CD4-positive, alpha-beta memory T cell (primary cell): Measurements from ENCODE around the gene SVOPL. TPM values are rescaled to one million over a fixed set of nuclear protein-coding genes. Genes with fewer than 3 reads are reported as not detected.

ENCODE experiments used
- CTCF ChIA-PET: fragments of 350-600 bp; sonication (Branson Sonifier 250); formaldehyde crosslinking; loops from one replicate; lab custom pipeline; 2021; ENCODE audit warnings: inconsistent platforms; ENCODE audit not compliant: partially characterized antibody; lab: Charles Lee
- POLR2A ChIA-PET: fragments of 350-600 bp; sonication (Branson Sonifier 250); formaldehyde crosslinking; loops from one replicate; lab custom pipeline; 2021; ENCODE audit not compliant: partially characterized antibody; lab: Charles Lee
- DNase-seq, 5 donors: peaks; one replicate each; pipeline versions ENCODE4 v3.0.0 to v3.0.0-alpha.2; 2020 to 2022; ENCODE audit warnings: mixed read lengths in 1 of 5
- H3K27ac ChIP-seq: one replicate; pipeline ENCODE4 v1.7.0; 2013; ENCODE audit warnings: low read depth, low read length
- H3K27me3 ChIP-seq: 2 replicates; pipeline ENCODE4 v1.7.0; 2013; ENCODE audit warnings: mild to moderate bottlenecking, low read length, moderate library complexity; ENCODE audit not compliant: insufficient read depth
- H3K36me3 ChIP-seq: 2 replicates; pipeline ENCODE4 v1.7.0; 2013; ENCODE audit warnings: mild to moderate bottlenecking, low read length, moderate library complexity; ENCODE audit not compliant: insufficient read depth
- H3K4me1 ChIP-seq: 2 replicates; pipeline ENCODE4 v1.7.0; 2013; ENCODE audit warnings: mild to moderate bottlenecking, low read length, moderate library complexity; ENCODE audit not compliant: insufficient read depth
- H3K4me3 ChIP-seq, 2 donors: one replicate each; pipeline ENCODE4 v1.7.0; 2013; ENCODE audit warnings: low read length in 2 of 2, mild to moderate bottlenecking in 1 of 2
- H3K9me3 ChIP-seq, 2 donors: one replicate each; pipeline ENCODE4 v1.7.0; 2013; ENCODE audit warnings: low read length in 2 of 2, control low read depth in 1 of 2; ENCODE audit not compliant: control insufficient read depth in 1 of 2
- H3K27ac Mint-ChIP-seq, 7 donors: one replicate each; pipeline ENCODE4 v1.8.0; 2020 to 2021; ENCODE audit warnings: mixed read lengths in 7 of 7, mild to moderate bottlenecking in 6 of 7, inconsistent platforms in 3 of 7, moderate library complexity in 3 of 7
- H3K27me3 Mint-ChIP-seq, 2 donors: one replicate each; pipeline ENCODE4 v1.8.0; 2020 to 2021; ENCODE audit warnings: mixed read lengths in 2 of 2
- H3K36me3 Mint-ChIP-seq, 2 donors: one replicate each; pipeline ENCODE4 v1.8.0; 2020 to 2021; ENCODE audit warnings: mixed read lengths in 2 of 2, inconsistent platforms in 1 of 2, mild to moderate bottlenecking in 1 of 2
- H3K4me1 Mint-ChIP-seq, 4 donors: one replicate each; pipeline ENCODE4 v1.8.0; 2020 to 2021; ENCODE audit warnings: mixed read lengths in 4 of 4, mild to moderate bottlenecking in 1 of 4
- H3K4me3 Mint-ChIP-seq, 8 donors: one replicate each; pipeline ENCODE4 v1.8.0; 2020 to 2021; ENCODE audit warnings: mixed read lengths in 8 of 8, mild to moderate bottlenecking in 7 of 8, moderate library complexity in 6 of 8, inconsistent platforms in 3 of 8
- H3K9me3 Mint-ChIP-seq, 8 donors: one replicate each; pipeline ENCODE4 v1.8.0; 2020 to 2021; ENCODE audit warnings: mixed read lengths in 8 of 8, mild to moderate bottlenecking in 5 of 8, inconsistent platforms in 3 of 8, moderate library complexity in 1 of 8
- intact Hi-C: fragments of 100-400 bp; cut with micrococcal nuclease; formaldehyde crosslinking; loops from one replicate; pipeline ENCODE4 v1.15.1; 2023
- polyA plus RNA-seq, 2 donors: library from polyadenylated mRNA; unstranded; fragments of 300-500 nt; fragmentation: Illumina TruSeq; gene quantifications; one replicate each; pipeline ENCODE4 v1.2.3, GENCODE V29; 2021
- total RNA-seq, 2 experiments: library from RNA; stranded (reverse); gene quantifications; one replicate each; pipeline ENCODE4 v1.2.3, GENCODE V29; 2021

SVOPL gene
- total RNA-seq (not detected), polyA plus RNA-seq (not detected)

GRCh38 chr7:138700857-138701536, at the start of gene SVOPL:
Gene SVOPL, minus strand, starts transcription at chr7:138701362. Its CDS starts 22,317 bp downstream, at chr7:138679045.
- intact Hi-C loops: no loop called here
- CTCF ChIA-PET: no interaction called here
- POLR2A ChIA-PET: no interaction called here

GRCh38 chr7:138750473-138750872, 49.3 kb upstream of the SVOPL start:
- H3K4me1 Mint-ChIP-seq: peaks cover 35 to 70% (median 48%) of the 10 kb centered on the region in 4 donors
- CTCF ChIA-PET: interaction anchor here (6.3 kb wide), 1 partner anchor 12 kb away, joined by 49 read pairs; no protein-coding TSS in a partner anchor
- Histone ChIP-seq H3K27ac (no peak overlapping the region), H3K4me1 (peaks cover 36% of the 10 kb centered on the region), H3K9me3 (no peaks in the 10 kb centered on the region), H3K27me3 (no peaks in the 10 kb centered on the region), H3K36me3 (no peaks in the 10 kb centered on the region), H3K4me3 (no peak overlapping the region)
- POLR2A ChIA-PET: no interaction called here
- no peak for DNase-seq
- H3K27me3 Mint-ChIP-seq: no peaks in the 10 kb centered on the region
- H3K9me3 Mint-ChIP-seq: peaks cover 0 to 4% (median 0%) of the 10 kb centered on the region in 8 donors
- peak overlapping the region in 6 of 7 donors; percentile 2 to 98 (median 86) for H3K27ac Mint-ChIP-seq
- intact Hi-C loops: loop anchor here (5.0 to 10.0 kb wide), 2 partner anchors 232 to 364 kb away; partner anchors contain the start of gene KIAA1549
- no peaks in the 10 kb centered on the region for H3K36me3 Mint-ChIP-seq
- H3K4me3 Mint-ChIP-seq: peak overlapping the region in 1 of 8 donors; percentile 4

More at GRCh38 chr7:138700857-138701536, at the start of gene SVOPL:
- H3K27me3 Mint-ChIP-seq: peaks cover 4% of the 10 kb centered on the region in 2 donors
- DNase-seq: no peak
- Histone ChIP-seq H3K36me3 (no peaks in the 10 kb centered on the region), H3K4me1 (no peaks in the 10 kb centered on the region), H3K27ac (no peak within 1 kb of the TSS), H3K27me3 (no peaks in the 10 kb centered on the region), H3K4me3 (no peak within 1 kb of the TSS), H3K9me3 (no peaks in the 10 kb centered on the region)
- H3K4me3 Mint-ChIP-seq: no peak within 1 kb of the TSS
- no peak within 1 kb of the TSS for H3K27ac Mint-ChIP-seq
- H3K4me1 Mint-ChIP-seq: no peaks in the 10 kb centered on the region
- peaks cover 0 to 2% (median 0%) of the 10 kb centered on the region in 8 donors for H3K9me3 Mint-ChIP-seq
- no peaks in the 10 kb centered on the region for H3K36me3 Mint-ChIP-seq

GRCh38 chr7:138749960-138750359, 48.8 kb upstream of the SVOPL start:
- CTCF ChIA-PET: interaction anchor here (1.9 to 6.3 kb wide), 2 partner anchors 11 to 588 kb away, joined by 6 to 49 read pairs; no protein-coding TSS in a partner anchor
- no peak for DNase-seq
- H3K4me1 Mint-ChIP-seq: peaks cover 38 to 69% (median 50%) of the 10 kb centered on the region in 4 donors
- POLR2A ChIA-PET: no interaction called here
- no peaks in the 10 kb centered on the region for H3K36me3 ChIP-seq
- intact Hi-C loops: loop anchor here (5.0 to 10.0 kb wide), 2 partner anchors 232 to 365 kb away; partner anchors contain the start of gene KIAA1549
- H3K9me3 Mint-ChIP-seq: peaks cover 0 to 4% (median 0%) of the 10 kb centered on the region in 8 donors
- peak overlapping the region; percentile 2 to 98 (median 83) for H3K27ac Mint-ChIP-seq
- H3K36me3 Mint-ChIP-seq: no peaks in the 10 kb centered on the region
- no peak overlapping the region for H3K27ac ChIP-seq
- no peaks in the 10 kb centered on the region for H3K9me3 ChIP-seq
- peak overlapping the region in 1 of 8 donors; percentile 3 for H3K4me3 Mint-ChIP-seq
- H3K27me3 ChIP-seq: no peaks in the 10 kb centered on the region
- peaks cover 36% of the 10 kb centered on the region for H3K4me1 ChIP-seq
- H3K4me3 ChIP-seq: no peak overlapping the region
- H3K27me3 Mint-ChIP-seq: no peaks in the 10 kb centered on the region

GRCh38 chr7:138748666-138749065, 47.5 kb upstream of the SVOPL start:
- no peaks in the 10 kb centered on the region for H3K36me3 ChIP-seq
- no peak overlapping the region for H3K4me3 ChIP-seq
- no peaks in the 10 kb centered on the region for H3K36me3 Mint-ChIP-seq
- POLR2A ChIA-PET: no interaction called here
- no peak overlapping the region for H3K27ac ChIP-seq
- no peaks in the 10 kb centered on the region for H3K27me3 ChIP-seq
- H3K4me1 ChIP-seq: peaks cover 32% of the 10 kb centered on the region
- intact Hi-C loops: no loop called here
- H3K9me3 ChIP-seq: no peaks in the 10 kb centered on the region
- peaks cover 0 to 4% (median 0%) of the 10 kb centered on the region in 8 donors for H3K9me3 Mint-ChIP-seq
- H3K27ac Mint-ChIP-seq: peak overlapping the region in 6 of 7 donors; percentile 4 to 94 (median 80)
- no peaks in the 10 kb centered on the region for H3K27me3 Mint-ChIP-seq
- peak overlapping the region in 1 of 8 donors; percentile 28 for H3K4me3 Mint-ChIP-seq
- no peak for DNase-seq
- CTCF ChIA-PET: interaction anchor here (1.1 to 6.3 kb wide), 3 partner anchors 10 to 587 kb away, joined by 3 to 49 read pairs (median 6); no protein-coding TSS in a partner anchor
- peaks cover 35 to 67% (median 47%) of the 10 kb centered on the region in 4 donors for H3K4me1 Mint-ChIP-seq

GRCh38 chr7:138746073-138746472, 44.9 kb upstream of the SVOPL start:
- Mint-ChIP-seq H3K4me3 (no peak overlapping the region), H3K27me3 (no peaks in the 10 kb centered on the region), H3K4me1 (peaks cover 19 to 41% (median 25%) of the 10 kb centered on the region in 4 donors), H3K27ac (peak overlapping the region in 1 of 7 donors; percentile 43), H3K36me3 (no peaks in the 10 kb centered on the region), H3K9me3 (no peaks in the 10 kb centered on the region)
- CTCF ChIA-PET: no interaction called here
- no peak for DNase-seq
- Histone ChIP-seq H3K27ac (no peak overlapping the region), H3K9me3 (no peaks in the 10 kb centered on the region), H3K4me3 (no peak overlapping the region), H3K4me1 (peaks cover 9% of the 10 kb centered on the region), H3K36me3 (no peaks in the 10 kb centered on the region), H3K27me3 (no peaks in the 10 kb centered on the region)
- POLR2A ChIA-PET: no interaction called here
- intact Hi-C loops: no loop called here

GRCh38 chr7:138745189-138745588, 44.0 kb upstream of the SVOPL start:
- Mint-ChIP-seq H3K4me1 (peaks cover 11 to 32% (median 17%) of the 10 kb centered on the region in 4 donors), H3K27me3 (no peaks in the 10 kb centered on the region), H3K36me3 (no peaks in the 10 kb centered on the region), H3K27ac (peak overlapping the region in 1 of 7 donors; percentile 51), H3K9me3 (no peaks in the 10 kb centered on the region), H3K4me3 (no peak overlapping the region)
- Histone ChIP-seq H3K9me3 (no peaks in the 10 kb centered on the region), H3K4me1 (peaks cover 3% of the 10 kb centered on the region), H3K4me3 (no peak overlapping the region), H3K36me3 (no peaks in the 10 kb centered on the region), H3K27me3 (no peaks in the 10 kb centered on the region), H3K27ac (no peak overlapping the region)
- no peak for DNase-seq
- POLR2A ChIA-PET: no interaction called here
- CTCF ChIA-PET: no interaction called here
- intact Hi-C loops: no loop called here

- Histone ChIP-seq H3K4me3 (no peak overlapping the region), H3K9me3 (no peaks in the 10 kb centered on the region), H3K27ac (no peak overlapping the region), H3K36me3 (no peaks in the 10 kb centered on the region), H3K4me1 (no peaks in the 10 kb centered on the region), H3K27me3 (no peaks in the 10 kb centered on the region)
- no peak for DNase-seq
- Mint-ChIP-seq H3K27ac (peak overlapping the region in 1 of 7 donors; percentile 57), H3K4me3 (no peak overlapping the region), H3K9me3 (peaks cover 0 to 2% (median 0%) of the 10 kb centered on the region in 8 donors), H3K27me3 (peaks cover 0 to 1% of the 10 kb centered on the region in 2 donors), H3K4me1 (peaks cover 4 to 15% (median 8%) of the 10 kb centered on the region in 4 donors), H3K36me3 (no peaks in the 10 kb centered on the region)
- CTCF ChIA-PET: interaction anchor here (3.1 kb wide), 1 partner anchor 580 kb away, joined by 15 read pairs; no protein-coding TSS in a partner anchor
- intact Hi-C loops: no loop called here
- POLR2A ChIA-PET: no interaction called here
Measured at GRCh38 chr7:138741453-138741735, 40.2 kb upstream of the SVOPL start.
